Mesodermal cell (in vitro differentiated cells): ENCODE measurements around the gene DYDC1.
"Not testable (repeated sequence)": the region's sequence is repeated elsewhere in the genome, so short reads cannot be mapped to it uniquely, and the experiment has no call there.

Experiments
- H3K27ac ChIP-seq: 2 replicates; pipeline ENCODE4 v1.7.0; 2013; ENCODE audit warnings: mild to moderate bottlenecking, low read depth, low read length, moderate library complexity; ENCODE audit not compliant: severe bottlenecking
- H3K36me3 ChIP-seq: 2 replicates; pipeline ENCODE4 v1.7.1; 2013; ENCODE audit warnings: mild to moderate bottlenecking, low read length, moderate library complexity; ENCODE audit not compliant: control insufficient read depth, insufficient read depth
- H3K4me1 ChIP-seq: one replicate; pipeline ENCODE4 v1.7.1; 2013; ENCODE audit warnings: mild to moderate bottlenecking, low read length; ENCODE audit not compliant: insufficient read depth, control insufficient read depth, poor library complexity, severe bottlenecking
- H3K4me3 ChIP-seq: 2 replicates; pipeline ENCODE4 v1.7.0; 2013; ENCODE audit warnings: low read length, control low read depth, mild to moderate bottlenecking; ENCODE audit not compliant: insufficient read depth, poor library complexity, severe bottlenecking; ENCODE audit errors: extremely low read depth
- H3K9me3 ChIP-seq: 2 replicates; pipeline ENCODE4 v1.7.1; 2013; ENCODE audit warnings: mild to moderate bottlenecking, low read length, moderate library complexity; ENCODE audit not compliant: control insufficient read depth
- WGBS, 2 experiments: methylation state at CpG; one replicate each; pipeline ENCODE4 v1.1.5; 2013; ENCODE audit warnings: missing lambda C conversion rate in 2 of 2; ENCODE audit not compliant: insufficient coverage in 2 of 2; 5-methylcytosine and 5-hydroxymethylcytosine counted together

Gene DYDC1

DNA sequence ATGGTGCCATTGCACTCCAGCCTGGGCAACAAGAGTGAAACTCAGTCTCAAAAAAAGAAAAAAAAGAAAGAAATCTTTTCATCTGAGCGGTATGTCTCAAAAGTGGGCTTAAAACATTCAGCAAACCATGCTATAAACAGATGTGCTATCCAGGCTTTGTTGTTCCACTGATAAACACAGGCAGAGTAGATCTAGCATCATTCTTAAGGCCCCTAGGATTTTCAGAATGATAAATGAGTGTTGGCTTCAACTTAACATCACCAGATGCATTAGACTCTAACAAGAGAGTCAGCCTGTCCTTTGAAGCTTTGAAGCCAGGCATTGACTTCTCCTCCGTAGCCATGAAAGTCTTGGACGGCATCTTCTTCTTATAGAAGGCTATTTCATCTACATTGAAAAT, 23.1 kb upstream of the DYDC1 start:
- Histone ChIP-seq H3K4me1 (no peaks in the 10 kb centered on the region), H3K9me3 (no peaks in the 10 kb centered on the region), H3K4me3 (no peak overlapping the region), H3K36me3 (no peaks in the 10 kb centered on the region), H3K27ac (no peak overlapping the region)
- WGBS, 2 experiments, result 80 to 97% methylated on average over 1 to 3 of the region's 3 CpGs

DNA sequence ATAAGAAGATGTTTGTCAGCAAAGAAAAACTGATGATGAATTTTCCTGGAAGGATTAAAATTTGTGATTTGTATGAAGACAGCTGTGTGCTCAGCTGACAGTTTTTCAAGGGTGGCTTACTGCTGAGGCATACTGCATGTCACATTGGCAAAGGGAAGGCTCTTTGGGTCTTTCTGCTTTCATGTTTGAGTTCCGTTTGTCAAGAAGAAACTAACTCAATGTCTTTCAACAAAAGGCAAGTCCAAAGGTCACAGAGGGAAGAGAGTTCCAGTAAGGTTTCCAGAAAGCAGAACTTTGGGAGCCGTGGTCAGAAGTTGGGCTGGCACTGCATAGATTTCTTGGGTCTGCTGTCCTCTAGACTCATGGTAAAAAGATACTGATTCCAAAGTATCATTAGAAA, 16.9 kb upstream of the DYDC1 start:
- H3K9me3 ChIP-seq, result no peaks in the 10 kb centered on the region
- WGBS, 2 experiments, result 83 to 86% methylated on average over 1 to 2 of the region's 2 CpGs
- no peaks in the 10 kb centered on the region for H3K36me3 ChIP-seq
- no peak overlapping the region for H3K4me3 ChIP-seq
- no peak overlapping the region for H3K27ac ChIP-seq
- H3K4me1 ChIP-seq, result no peaks in the 10 kb centered on the region

- 84% methylated on average over 5 of the region's 5 CpGs; no CpG with 5 or more reads in 1 of the 2 experiments for WGBS, 2 experiments
These were observed 16.1 kb upstream of the DYDC1 start for GRCh38 chr10:80372675-80373074.

GRCh38 chr10:80371467-80371866, 14.9 kb upstream of the DYDC1 start:
- no peaks in the 10 kb centered on the region for H3K36me3 ChIP-seq
- no peak overlapping the region for H3K4me3 ChIP-seq
- H3K4me1 ChIP-seq, result no peaks in the 10 kb centered on the region
- no peak overlapping the region for H3K27ac ChIP-seq
- 77 to 80% methylated on average over 5 to 6 of the region's 6 CpGs for WGBS, 2 experiments
- peaks cover 5% of the 10 kb centered on the region for H3K9me3 ChIP-seq

More at GRCh38 chr10:80372675-80373074, 16.1 kb upstream of the DYDC1 start:
- Histone ChIP-seq H3K36me3 (no peaks in the 10 kb centered on the region), H3K4me1 (no peaks in the 10 kb centered on the region), H3K9me3 (no peaks in the 10 kb centered on the region), H3K4me3 (no peak overlapping the region), H3K27ac (no peak overlapping the region)

- Histone ChIP-seq H3K4me3 (no peak overlapping the region), H3K4me1 (no peaks in the 10 kb centered on the region), H3K27ac (no peak overlapping the region), H3K36me3 (no peaks in the 10 kb centered on the region), H3K9me3 (peaks cover 7% of the 10 kb centered on the region)
- WGBS, 2 experiments, result 88 to 100% methylated on average over 1 of the region's 1 CpG
These were observed 9.0 kb upstream of the DYDC1 start for GRCh38 chr10:80365510-80365909.

GRCh38 chr10:80359644-80360043, 3.1 kb upstream of the DYDC1 start:
- 93 to 96% methylated on average over 15 to 22 of the region's 22 CpGs for WGBS, 2 experiments
- H3K4me1 ChIP-seq, result no peaks in the 10 kb centered on the region
- H3K9me3 ChIP-seq, result no peaks in the 10 kb centered on the region
- H3K27ac ChIP-seq, result no peak overlapping the region
- no peaks in the 10 kb centered on the region for H3K36me3 ChIP-seq
- H3K4me3 ChIP-seq, result no peak overlapping the region

DNA sequence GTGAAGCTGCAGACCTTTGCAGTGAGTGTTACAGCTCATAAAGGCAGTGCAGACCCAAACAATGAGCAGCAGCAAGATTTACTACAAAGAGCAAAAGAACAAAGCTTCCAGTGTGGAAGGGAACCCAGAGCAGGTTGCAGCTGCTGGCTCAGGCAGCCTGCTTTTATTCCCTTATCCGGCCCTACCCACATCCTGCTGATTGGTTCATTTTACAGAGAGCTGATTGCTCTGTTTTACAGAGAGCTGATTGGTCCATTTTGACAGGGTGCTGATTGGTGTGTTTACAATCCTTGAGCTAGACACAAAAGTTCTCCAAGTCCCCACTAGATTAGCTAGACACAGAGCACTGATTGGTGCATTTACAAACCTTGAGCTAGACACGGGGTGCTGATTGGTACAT, 2.4 kb upstream of the DYDC1 start:
- not testable (repeated sequence) for H3K4me3 ChIP-seq, H3K9me3 ChIP-seq, H3K4me1 ChIP-seq, H3K27ac ChIP-seq, H3K36me3 ChIP-seq
- 100% methylated on average over 1 of the region's 2 CpGs; no CpG with 5 or more reads in 1 of the 2 experiments for WGBS, 2 experiments

- Histone ChIP-seq H3K27ac (no peak overlapping the region), H3K36me3 (no peaks in the 10 kb centered on the region), H3K9me3 (no peaks in the 10 kb centered on the region), H3K4me3 (peak overlapping the region; percentile 49), H3K4me1 (no peaks in the 10 kb centered on the region)
- 91% methylated on average over 5 of the region's 5 CpGs; no CpG with 5 or more reads in 1 of the 2 experiments for WGBS, 2 experiments
These were observed 1.2 kb upstream of the DYDC1 start for GRCh38 chr10:80357851-80358125.

- peak overlapping the region; percentile 49 for H3K4me3 ChIP-seq
- no peaks in the 10 kb centered on the region for H3K36me3 ChIP-seq
- no peaks in the 10 kb centered on the region for H3K9me3 ChIP-seq
- no peaks in the 10 kb centered on the region for H3K4me1 ChIP-seq
- no peak overlapping the region for H3K27ac ChIP-seq
- 15 to 17% methylated on average over 29 to 41 of the region's 50 CpGs for WGBS, 2 experiments
These were observed 665 bp upstream of the DYDC1 start for GRCh38 chr10:80356989-80357850.

- no peak overlapping the region for H3K27ac ChIP-seq
- WGBS, 2 experiments, result 91% methylated on average over 3 of the region's 3 CpGs
- H3K9me3 ChIP-seq, result no peaks in the 10 kb centered on the region
- no peaks in the 10 kb centered on the region for H3K36me3 ChIP-seq
- H3K4me1 ChIP-seq, result no peaks in the 10 kb centered on the region
- no peak overlapping the region for H3K4me3 ChIP-seq
These were observed 5.3 kb downstream of the DYDC1 start for GRCh38 chr10:80351220-80351619.

GRCh38 chr10:80350251-80350650, 6.3 kb downstream of the DYDC1 start:
- no peaks in the 10 kb centered on the region for H3K4me1 ChIP-seq
- WGBS, 2 experiments, result 82 to 96% methylated on average over 3 of the region's 3 CpGs

More at GRCh38 chr10:80350251-80350650, 6.3 kb downstream of the DYDC1 start:
- H3K4me3 ChIP-seq, result no peak overlapping the region
- no peaks in the 10 kb centered on the region for H3K9me3 ChIP-seq
- no peaks in the 10 kb centered on the region for H3K36me3 ChIP-seq
- no peak overlapping the region for H3K27ac ChIP-seq
